WTC11 (cell line): ENCODE measurements around the gene CDK6. TPM values are rescaled to one million over a fixed set of nuclear protein-coding genes. Genes with fewer than 3 reads are reported as not detected.

Experiments used
- ARID4B ChIP-seq: sonication (generic); formaldehyde crosslinking; IDR thresholded peaks from 2 replicates; pipeline ENCODE4 v1.8.0; 2023; ENCODE audit warnings: missing genetic modification reagents, mild to moderate bottlenecking, borderline replicate concordance
- CREB1 ChIP-seq: sonication (generic); formaldehyde crosslinking; IDR thresholded peaks from 2 replicates; pipeline ENCODE4 v1.8.0; 2023; ENCODE audit warnings: mild to moderate bottlenecking, missing genetic modification reagents
- CREM ChIP-seq: sonication (generic); formaldehyde crosslinking; IDR thresholded peaks from 2 replicates; pipeline ENCODE4 v1.8.1; 2022; ENCODE audit warnings: mild to moderate bottlenecking, missing genetic modification reagents, moderate library complexity
- E2F4 ChIP-seq: sonication (generic); formaldehyde crosslinking; IDR thresholded peaks from 2 replicates; pipeline ENCODE4 v1.8.1; 2022; ENCODE audit warnings: low read depth, mild to moderate bottlenecking, moderate library complexity, missing genetic modification reagents, borderline replicate concordance
- FOXK1 ChIP-seq: sonication (generic); formaldehyde crosslinking; IDR thresholded peaks from 2 replicates; pipeline ENCODE4 v1.8.0; 2022; ENCODE audit warnings: mild to moderate bottlenecking, moderate library complexity, missing genetic modification reagents
- FOXP4 ChIP-seq: sonication (generic); formaldehyde crosslinking; IDR thresholded peaks from 2 replicates; pipeline ENCODE4 v1.8.0; 2022; ENCODE audit warnings: mild to moderate bottlenecking, missing genetic modification reagents
- KAT7 ChIP-seq: sonication (generic); formaldehyde crosslinking; IDR thresholded peaks from 2 replicates; pipeline ENCODE4 v1.8.1; 2023; ENCODE audit warnings: missing genetic modification reagents, mild to moderate bottlenecking, borderline replicate concordance
- NR1H2 ChIP-seq: sonication (generic); formaldehyde crosslinking; IDR thresholded peaks from 2 replicates; pipeline ENCODE4 v1.9.0; 2021; ENCODE audit warnings: mild to moderate bottlenecking, moderate library complexity, missing genetic modification reagents
- NR3C1 ChIP-seq: sonication (generic); formaldehyde crosslinking; conservative IDR thresholded peaks from 2 replicates; pipeline ENCODE4 v1.8.1; 2023; ENCODE audit warnings: low read depth, mild to moderate bottlenecking, missing genetic modification reagents
- SMAD3 ChIP-seq: sonication (generic); formaldehyde crosslinking; IDR thresholded peaks from 2 replicates; pipeline ENCODE4 v1.8.0; 2022; ENCODE audit warnings: missing genetic modification reagents, mild to moderate bottlenecking, borderline replicate concordance
- TP53 ChIP-seq: sonication (generic); formaldehyde crosslinking; IDR thresholded peaks from 2 replicates; pipeline ENCODE4 v1.8.1; 2023; ENCODE audit warnings: mild to moderate bottlenecking, missing genetic modification reagents
- ZBTB43 ChIP-seq: sonication (generic); formaldehyde crosslinking; IDR thresholded peaks from 2 replicates; pipeline ENCODE4 v1.8.1; 2023; ENCODE audit warnings: mild to moderate bottlenecking, missing genetic modification reagents
- ZNF232 ChIP-seq: sonication (generic); formaldehyde crosslinking; IDR thresholded peaks from 2 replicates; pipeline ENCODE4 v1.8.0; 2022; ENCODE audit warnings: mild to moderate bottlenecking, missing genetic modification reagents
- ZNF263 ChIP-seq: sonication (generic); formaldehyde crosslinking; IDR thresholded peaks from 2 replicates; pipeline ENCODE4 v1.8.1; 2022; ENCODE audit warnings: low read depth, mild to moderate bottlenecking, moderate library complexity, missing genetic modification reagents
- ZNF425 ChIP-seq: fragments of 250-450 bp; sonication (Bioruptor Pico); conservative IDR thresholded peaks from 2 replicates; pipeline ENCODE4 v1.9.0; 2021; ENCODE audit warnings: mild to moderate bottlenecking
- total RNA-seq: library from RNA; stranded (reverse); gene quantifications from 3 replicates; pipeline ENCODE4 v1.2.3, GENCODE V29; 2021
- TF ChIP-seq, protein P1 (sequence below): sonication (generic); formaldehyde crosslinking; IDR thresholded peaks from 2 replicates; pipeline ENCODE4 v1.8.1; 2023; ENCODE audit warnings: mild to moderate bottlenecking, moderate library complexity, missing genetic modification reagents

Gene CDK6
- total RNA-seq, 1 experiment from 2014 or later: 47.2 TPM

DNA sequence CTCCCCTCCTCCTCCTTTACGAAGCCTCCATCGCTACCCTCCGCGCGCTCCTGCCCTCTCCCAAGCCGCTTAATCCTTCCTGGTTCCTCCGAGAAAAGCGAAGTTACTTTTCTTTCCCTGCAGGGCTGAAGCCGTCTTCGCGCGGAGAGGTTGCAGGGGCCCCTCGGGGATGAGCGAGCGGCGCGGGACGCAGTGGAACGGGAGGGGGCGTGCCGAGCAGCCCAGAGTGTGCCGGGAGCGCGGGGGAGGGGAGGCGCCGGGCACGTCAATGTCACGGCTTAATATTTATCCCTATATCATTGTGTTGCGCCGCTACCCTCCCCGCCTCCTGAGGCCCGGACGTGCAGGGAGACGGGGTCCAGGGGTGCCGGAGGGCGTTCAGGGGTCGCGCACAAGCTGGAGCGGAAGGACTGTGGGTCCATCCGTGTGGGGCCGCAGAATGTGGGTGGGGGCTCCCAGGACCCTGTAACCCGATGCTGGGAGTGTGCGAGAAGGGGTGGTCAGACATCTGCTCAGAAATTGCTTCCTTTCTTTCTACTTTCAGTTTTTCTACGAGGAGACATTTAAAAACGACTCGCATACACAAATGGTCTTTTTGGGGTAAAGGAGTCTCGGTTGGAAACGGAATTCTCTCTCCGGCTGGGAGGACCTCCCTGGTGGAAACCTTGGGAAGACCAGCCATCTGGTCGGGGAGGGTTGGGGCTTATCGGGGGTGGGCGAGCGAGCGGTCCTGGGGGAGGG, 2.4 kb downstream of the CDK6 start (continued):
- TF ChIP-seq ARID4B (no peak), TP53 (CRISPR knock-in tag) (no peak), ZBTB43 (CRISPR knock-in tag) (0 out of 2 replicates have a peak, but pooled peaks have one; percentile 27), SMAD3 (peak; percentile 41; the same call in 1 of the 2 replicates), NR1H2 (CRISPR knock-in tag) (no peak), KAT7 (no peak; the same call in 1 of the 2 replicates), CREM (CRISPR knock-in tag) (no peak), NR3C1 (CRISPR knock-in tag) (no peak), ZNF425 (CRISPR knock-in tag) (no peak), FOXP4 (CRISPR knock-in tag) (peak; percentile 57; the same call in 1 of the 2 replicates), FOXK1 (CRISPR knock-in tag) (0 out of 2 replicates have a peak, but pooled peaks have one; percentile 45), E2F4 (no peak), ZNF263 (CRISPR knock-in tag) (peak; percentile 39; the same call in 1 of the 2 replicates), ZNF232 (CRISPR knock-in tag) (0 out of 2 replicates have a peak, but pooled peaks have one; percentile 18), CREB1 (CRISPR knock-in tag) (peak; percentile 72; the same call in 1 of the 2 replicates)
- TF ChIP-seq, protein P1, sequence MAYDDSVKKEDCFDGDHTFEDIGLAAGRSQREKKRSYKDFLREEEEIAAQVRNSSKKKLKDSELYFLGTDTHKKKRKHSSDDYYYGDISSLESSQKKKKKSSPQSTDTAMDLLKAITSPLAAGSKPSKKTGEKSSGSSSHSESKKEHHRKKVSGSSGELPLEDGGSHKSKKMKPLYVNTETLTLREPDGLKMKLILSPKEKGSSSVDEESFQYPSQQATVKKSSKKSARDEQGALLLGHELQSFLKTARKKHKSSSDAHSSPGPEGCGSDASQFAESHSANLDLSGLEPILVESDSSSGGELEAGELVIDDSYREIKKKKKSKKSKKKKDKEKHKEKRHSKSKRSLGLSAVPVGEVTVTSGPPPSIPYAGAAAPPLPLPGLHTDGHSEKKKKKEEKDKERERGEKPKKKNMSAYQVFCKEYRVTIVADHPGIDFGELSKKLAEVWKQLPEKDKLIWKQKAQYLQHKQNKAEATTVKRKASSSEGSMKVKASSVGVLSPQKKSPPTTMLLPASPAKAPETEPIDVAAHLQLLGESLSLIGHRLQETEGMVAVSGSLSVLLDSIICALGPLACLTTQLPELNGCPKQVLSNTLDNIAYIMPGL: peak; percentile 24; the same call in 1 of the 2 replicates
